Liver (tissue), 9 donors: ENCODE measurements around the gene DCAF8. TPM values are rescaled to one million over a fixed set of nuclear protein-coding genes. Genes with fewer than 3 reads are reported as not detected.
A peak's percentile ranks its signal among the peaks of the same experiment; 100 is the strongest.

Experiments used
- DNase-seq: peaks from one replicate; pipeline ENCODE4 v3.0.0-alpha.2; 2017; ENCODE audit warnings: low spot score
- H3K27ac ChIP-seq, 2 donors: one replicate each; pipeline ENCODE4 v1.7.0; 2013; ENCODE audit warnings: inconsistent platforms in 2 of 2, low read length in 2 of 2, control low read depth in 1 of 2, low read depth in 1 of 2, mild to moderate bottlenecking in 1 of 2
- H3K27me3 ChIP-seq, 4 donors: one replicate each; pipeline versions ENCODE4 v1.6.1 to v1.7.0; 2013; ENCODE audit warnings: low read length in 3 of 4, inconsistent platforms in 1 of 4, mild to moderate bottlenecking in 1 of 4, moderate library complexity in 1 of 4; ENCODE audit not compliant: control insufficient read depth in 4 of 4, insufficient read depth in 4 of 4
- H3K36me3 ChIP-seq, 4 donors: one replicate each; pipeline versions ENCODE4 v1.6.1 to v1.7.0; 2013; ENCODE audit warnings: low read length in 3 of 4, mild to moderate bottlenecking in 3 of 4, low read depth in 1 of 4, moderate library complexity in 1 of 4; ENCODE audit not compliant: control insufficient read depth in 4 of 4, insufficient read depth in 3 of 4
- H3K4me1 ChIP-seq, 4 donors: one replicate each; pipeline versions ENCODE4 v1.6.1 to v1.7.0; 2013; ENCODE audit warnings: low read length in 3 of 4, mild to moderate bottlenecking in 3 of 4, moderate library complexity in 1 of 4; ENCODE audit not compliant: control insufficient read depth in 4 of 4, insufficient read depth in 4 of 4
- H3K4me3 ChIP-seq, 3 donors: one replicate each; pipeline versions ENCODE4 v1.6.1 to v1.7.0; 2013; ENCODE audit warnings: low read length in 3 of 3, control low read depth in 1 of 3, low read depth in 1 of 3, mild to moderate bottlenecking in 1 of 3
- H3K9ac ChIP-seq, 2 donors: one replicate each; pipeline ENCODE4 v1.7.0; 2013; ENCODE audit warnings: low read length in 2 of 2, mild to moderate bottlenecking in 2 of 2, moderate library complexity in 2 of 2, control low read depth in 1 of 2, low read depth in 1 of 2
- H3K9me3 ChIP-seq, 4 donors: one replicate each; pipeline versions ENCODE4 v1.6.1 to v1.7.0; 2013; ENCODE audit warnings: low read length in 3 of 4; ENCODE audit not compliant: control insufficient read depth in 4 of 4
- EGR1 ChIP-seq, 2 donors: IDR thresholded peaks; 2 replicates each; pipeline ENCODE4 v1.6.1; 2016 to 2018; ENCODE audit warnings: antibody characterized with exemption in 2 of 2, low read depth in 2 of 2
- FOXA1 ChIP-seq: IDR thresholded peaks from 2 replicates; pipeline ENCODE4 v1.6.1; 2016; ENCODE audit warnings: antibody characterized with exemption
- FOXA2 ChIP-seq: IDR thresholded peaks from 2 replicates; pipeline ENCODE4 v1.6.1; 2016; ENCODE audit warnings: antibody characterized with exemption
- GABPA ChIP-seq, 2 donors: IDR thresholded peaks in 1 of 2; conservative IDR thresholded peaks in 1 of 2; 2 replicates each; pipeline ENCODE4 v1.6.1; 2016; ENCODE audit warnings: antibody characterized with exemption in 2 of 2, mild to moderate bottlenecking in 1 of 2, moderate library complexity in 1 of 2
- HNF4A ChIP-seq, 2 donors: conservative IDR thresholded peaks; 2 replicates each; pipeline ENCODE4 v1.6.1; 2016; ENCODE audit warnings: antibody characterized with exemption in 2 of 2, mild to moderate bottlenecking in 2 of 2
- HNF4G ChIP-seq: IDR thresholded peaks from 2 replicates; pipeline ENCODE4 v1.6.1; 2016; ENCODE audit warnings: antibody characterized with exemption
- JUND ChIP-seq, 2 donors: IDR thresholded peaks; 2 replicates each; pipeline ENCODE4 v1.6.1; 2016; ENCODE audit warnings: antibody characterized with exemption in 2 of 2
- RAD21 ChIP-seq, 2 donors: IDR thresholded peaks; 2 replicates each; pipeline ENCODE4 v1.6.1; 2016; ENCODE audit warnings: antibody characterized with exemption in 2 of 2, mild to moderate bottlenecking in 2 of 2
- RXRA ChIP-seq, 2 donors: IDR thresholded peaks; 2 replicates each; pipeline ENCODE4 v1.6.1; 2017 to 2018; ENCODE audit warnings: antibody characterized with exemption in 2 of 2, mild to moderate bottlenecking in 1 of 2
- SP1 ChIP-seq: IDR thresholded peaks from 2 replicates; pipeline ENCODE4 v1.6.1; 2018; ENCODE audit warnings: antibody characterized with exemption, mild to moderate bottlenecking
- TAF1 ChIP-seq: conservative IDR thresholded peaks from 2 replicates; pipeline ENCODE4 v1.6.1; 2016; ENCODE audit warnings: antibody characterized with exemption, mild to moderate bottlenecking
- YY1 ChIP-seq: IDR thresholded peaks from 2 replicates; pipeline ENCODE4 v1.6.1; 2016; ENCODE audit warnings: antibody characterized with exemption, mild to moderate bottlenecking
- WGBS: extraction: QIAGEN DNeasy Blood & Tissue Kit; methylation state at CpG from one replicate; pipeline ENCODE4 v1.1.7; 2013; 5-methylcytosine and 5-hydroxymethylcytosine counted together
- polyA plus RNA-seq, 2 donors: library from polyadenylated mRNA; stranded (reverse) in 1 of 2; unstranded in 1 of 2; fragments of 200-250 nt in 1 of 2; fragments of >200 nt in 1 of 2; fragmentation: Nextera tagmentation in 1 of 2; extraction: Ambion mirVana in 1 of 2; gene quantifications; one replicate each; pipeline versions ENCODE4 v1.2.1 to v1.2.3, GENCODE V29; 2013 to 2015
- total RNA-seq, 2 donors: library from RNA; depleted of rRNA; stranded (reverse); fragments of >200 nt; gene quantifications; one replicate each; pipeline ENCODE4 v1.2.3, GENCODE V29; 2014
- TF ChIP-seq, protein P1 (sequence below): IDR thresholded peaks from 2 replicates; pipeline ENCODE4 v1.6.1; 2016; ENCODE audit warnings: antibody characterized with exemption
- TF ChIP-seq, protein P2 (sequence below): IDR thresholded peaks from 2 replicates; pipeline ENCODE4 v1.6.1; 2016; ENCODE audit warnings: antibody characterized with exemption, mild to moderate bottlenecking
- TF ChIP-seq, protein P3 (sequence below): IDR thresholded peaks from 2 replicates; pipeline ENCODE4 v1.6.1; 2016; ENCODE audit warnings: antibody characterized with exemption
- TF ChIP-seq, protein P4 (sequence below): fragments of 150-350 bp; IDR thresholded peaks from 2 replicates; pipeline ENCODE4 v1.5.1; 2017; ENCODE audit warnings: improper control_type of control experiment, low read depth, low read length; ENCODE audit not compliant: missing input control
- TF ChIP-seq, protein P5 (sequence below): IDR thresholded peaks from 2 replicates; pipeline ENCODE4 v1.6.1; 2016; ENCODE audit warnings: antibody characterized with exemption
- donor health status: healthy.
- donor health status: healthy.
- donor health status: healthy.
- donor health status: healthy.
- donor health status: healthy.

Gene DCAF8
- total and polyA plus RNA-seq, 4 donors, result 80.3 to 199 (median 102) TPM

DNA sequence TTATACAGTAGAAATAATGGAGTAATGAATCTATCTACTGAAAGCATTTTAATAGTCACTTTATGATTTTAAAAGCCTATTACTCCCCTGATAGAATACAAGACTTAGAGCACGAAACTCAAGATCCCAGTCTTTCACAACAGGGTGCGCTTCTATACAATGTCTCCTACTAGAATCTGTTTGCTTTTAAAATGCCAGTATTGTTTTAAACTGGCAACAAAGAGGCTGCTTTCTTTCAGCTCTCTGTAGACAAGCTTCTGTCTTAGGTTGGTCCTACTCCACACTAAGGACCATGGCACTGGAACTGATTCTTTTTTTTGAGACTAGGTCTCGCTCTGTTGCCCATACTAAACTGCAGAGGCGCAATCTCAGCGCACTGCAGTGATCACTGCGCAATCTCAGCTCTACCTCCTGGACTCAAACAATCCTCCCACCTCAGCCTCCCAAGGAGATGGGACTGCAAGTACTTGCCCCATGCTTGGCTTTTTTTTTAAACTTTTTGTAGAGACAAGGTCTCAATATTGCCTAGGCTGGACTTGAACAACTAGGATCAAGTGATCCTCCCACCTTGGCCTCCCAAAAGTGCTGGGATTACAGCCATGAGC lies 4.8 kb downstream of the DCAF8 start:
- Histone ChIP-seq H3K9ac (no peak overlapping the region), H3K36me3 (peaks cover 0 to 4% (median 4%) of the 10 kb centered on the region in 4 donors), H3K4me1 (peaks cover 13 to 52% (median 39%) of the 10 kb centered on the region in 4 donors), H3K4me3 (no peak overlapping the region), H3K27me3 (no peaks in the 10 kb centered on the region), H3K27ac (peak overlapping the region in 1 of 2 donors; percentile 26), H3K9me3 (no peaks in the 10 kb centered on the region)
- DNase-seq, result no peak
- no peak for TF ChIP-seq EGR1 (IDR thresholded peaks at IDR 0.05; ENCODE audit: low read depth in 2 of 2)
- TF ChIP-seq, protein P1, sequence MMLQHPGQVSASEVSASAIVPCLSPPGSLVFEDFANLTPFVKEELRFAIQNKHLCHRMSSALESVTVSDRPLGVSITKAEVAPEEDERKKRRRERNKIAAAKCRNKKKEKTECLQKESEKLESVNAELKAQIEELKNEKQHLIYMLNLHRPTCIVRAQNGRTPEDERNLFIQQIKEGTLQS, result no peak
- TF ChIP-seq TAF1, result no peak
- TF ChIP-seq SP1, result no peak
- no peak for TF ChIP-seq FOXA2
- no peak for TF ChIP-seq HNF4G
- no peak for TF ChIP-seq FOXA1
- no peak for TF ChIP-seq YY1
- TF ChIP-seq RAD21 (IDR thresholded peaks at IDR 0.05), result no peak
- TF ChIP-seq, protein P2, sequence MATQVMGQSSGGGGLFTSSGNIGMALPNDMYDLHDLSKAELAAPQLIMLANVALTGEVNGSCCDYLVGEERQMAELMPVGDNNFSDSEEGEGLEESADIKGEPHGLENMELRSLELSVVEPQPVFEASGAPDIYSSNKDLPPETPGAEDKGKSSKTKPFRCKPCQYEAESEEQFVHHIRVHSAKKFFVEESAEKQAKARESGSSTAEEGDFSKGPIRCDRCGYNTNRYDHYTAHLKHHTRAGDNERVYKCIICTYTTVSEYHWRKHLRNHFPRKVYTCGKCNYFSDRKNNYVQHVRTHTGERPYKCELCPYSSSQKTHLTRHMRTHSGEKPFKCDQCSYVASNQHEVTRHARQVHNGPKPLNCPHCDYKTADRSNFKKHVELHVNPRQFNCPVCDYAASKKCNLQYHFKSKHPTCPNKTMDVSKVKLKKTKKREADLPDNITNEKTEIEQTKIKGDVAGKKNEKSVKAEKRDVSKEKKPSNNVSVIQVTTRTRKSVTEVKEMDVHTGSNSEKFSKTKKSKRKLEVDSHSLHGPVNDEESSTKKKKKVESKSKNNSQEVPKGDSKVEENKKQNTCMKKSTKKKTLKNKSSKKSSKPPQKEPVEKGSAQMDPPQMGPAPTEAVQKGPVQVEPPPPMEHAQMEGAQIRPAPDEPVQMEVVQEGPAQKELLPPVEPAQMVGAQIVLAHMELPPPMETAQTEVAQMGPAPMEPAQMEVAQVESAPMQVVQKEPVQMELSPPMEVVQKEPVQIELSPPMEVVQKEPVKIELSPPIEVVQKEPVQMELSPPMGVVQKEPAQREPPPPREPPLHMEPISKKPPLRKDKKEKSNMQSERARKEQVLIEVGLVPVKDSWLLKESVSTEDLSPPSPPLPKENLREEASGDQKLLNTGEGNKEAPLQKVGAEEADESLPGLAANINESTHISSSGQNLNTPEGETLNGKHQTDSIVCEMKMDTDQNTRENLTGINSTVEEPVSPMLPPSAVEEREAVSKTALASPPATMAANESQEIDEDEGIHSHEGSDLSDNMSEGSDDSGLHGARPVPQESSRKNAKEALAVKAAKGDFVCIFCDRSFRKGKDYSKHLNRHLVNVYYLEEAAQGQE, result no peak
- no peak for TF ChIP-seq HNF4A (conservative IDR thresholded peaks at IDR 0.05)
- TF ChIP-seq JUND (IDR thresholded peaks at IDR 0.05), result no peak
- no peak for TF ChIP-seq GABPA (IDR thresholded peaks at IDR 0.05 in 1 of 2, conservative IDR thresholded peaks at IDR 0.05 in 1 of 2)
- TF ChIP-seq, protein P3, sequence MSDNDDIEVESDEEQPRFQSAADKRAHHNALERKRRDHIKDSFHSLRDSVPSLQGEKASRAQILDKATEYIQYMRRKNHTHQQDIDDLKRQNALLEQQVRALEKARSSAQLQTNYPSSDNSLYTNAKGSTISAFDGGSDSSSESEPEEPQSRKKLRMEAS, result no peak
- TF ChIP-seq, protein P4, sequence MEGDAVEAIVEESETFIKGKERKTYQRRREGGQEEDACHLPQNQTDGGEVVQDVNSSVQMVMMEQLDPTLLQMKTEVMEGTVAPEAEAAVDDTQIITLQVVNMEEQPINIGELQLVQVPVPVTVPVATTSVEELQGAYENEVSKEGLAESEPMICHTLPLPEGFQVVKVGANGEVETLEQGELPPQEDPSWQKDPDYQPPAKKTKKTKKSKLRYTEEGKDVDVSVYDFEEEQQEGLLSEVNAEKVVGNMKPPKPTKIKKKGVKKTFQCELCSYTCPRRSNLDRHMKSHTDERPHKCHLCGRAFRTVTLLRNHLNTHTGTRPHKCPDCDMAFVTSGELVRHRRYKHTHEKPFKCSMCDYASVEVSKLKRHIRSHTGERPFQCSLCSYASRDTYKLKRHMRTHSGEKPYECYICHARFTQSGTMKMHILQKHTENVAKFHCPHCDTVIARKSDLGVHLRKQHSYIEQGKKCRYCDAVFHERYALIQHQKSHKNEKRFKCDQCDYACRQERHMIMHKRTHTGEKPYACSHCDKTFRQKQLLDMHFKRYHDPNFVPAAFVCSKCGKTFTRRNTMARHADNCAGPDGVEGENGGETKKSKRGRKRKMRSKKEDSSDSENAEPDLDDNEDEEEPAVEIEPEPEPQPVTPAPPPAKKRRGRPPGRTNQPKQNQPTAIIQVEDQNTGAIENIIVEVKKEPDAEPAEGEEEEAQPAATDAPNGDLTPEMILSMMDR, result no peak
- 97% methylated on average over 6 of the region's 6 CpGs for WGBS

DNA sequence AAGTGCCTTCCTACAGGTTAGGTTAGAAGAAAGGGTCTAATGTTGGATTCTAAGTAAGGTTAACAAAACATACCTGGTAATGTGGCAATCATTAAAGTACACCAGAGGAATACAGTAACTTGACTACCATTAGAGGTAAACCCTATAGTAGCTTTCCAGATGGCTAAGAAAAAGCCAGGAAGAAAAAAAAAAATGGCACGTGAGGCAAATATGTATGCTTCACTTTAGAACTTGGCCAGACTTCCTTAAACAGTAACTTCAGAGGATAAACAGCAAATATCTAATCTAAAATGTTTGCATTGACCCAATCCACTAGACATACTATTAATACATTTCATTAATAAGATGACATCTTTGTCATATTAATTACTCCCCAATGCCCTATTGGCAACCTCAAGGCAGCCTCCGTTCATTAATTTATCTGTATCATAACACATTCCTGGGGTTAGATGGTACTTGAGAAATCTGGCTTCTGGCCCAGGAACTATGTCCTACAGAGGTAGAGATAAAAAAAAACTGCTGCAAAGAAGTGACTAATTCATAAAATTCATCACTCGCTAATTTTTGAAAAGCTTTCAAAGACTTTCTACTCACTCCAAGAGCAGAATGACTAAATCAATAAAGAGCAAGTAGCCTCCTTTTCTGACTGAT lies 5.8 kb downstream of the DCAF8 start:
- WGBS, result 46% methylated on average over 3 of the region's 3 CpGs
- Histone ChIP-seq H3K27me3 (no peaks in the 10 kb centered on the region), H3K27ac (no peak overlapping the region), H3K4me1 (peaks cover 13 to 57% (median 44%) of the 10 kb centered on the region in 4 donors), H3K9me3 (no peaks in the 10 kb centered on the region), H3K36me3 (peaks cover 0 to 4% (median 4%) of the 10 kb centered on the region in 4 donors), H3K4me3 (no peak overlapping the region), H3K9ac (no peak overlapping the region)
- DNase-seq, result no peak
- TF ChIP-seq, protein P2, result no peak
- TF ChIP-seq, protein P5, sequence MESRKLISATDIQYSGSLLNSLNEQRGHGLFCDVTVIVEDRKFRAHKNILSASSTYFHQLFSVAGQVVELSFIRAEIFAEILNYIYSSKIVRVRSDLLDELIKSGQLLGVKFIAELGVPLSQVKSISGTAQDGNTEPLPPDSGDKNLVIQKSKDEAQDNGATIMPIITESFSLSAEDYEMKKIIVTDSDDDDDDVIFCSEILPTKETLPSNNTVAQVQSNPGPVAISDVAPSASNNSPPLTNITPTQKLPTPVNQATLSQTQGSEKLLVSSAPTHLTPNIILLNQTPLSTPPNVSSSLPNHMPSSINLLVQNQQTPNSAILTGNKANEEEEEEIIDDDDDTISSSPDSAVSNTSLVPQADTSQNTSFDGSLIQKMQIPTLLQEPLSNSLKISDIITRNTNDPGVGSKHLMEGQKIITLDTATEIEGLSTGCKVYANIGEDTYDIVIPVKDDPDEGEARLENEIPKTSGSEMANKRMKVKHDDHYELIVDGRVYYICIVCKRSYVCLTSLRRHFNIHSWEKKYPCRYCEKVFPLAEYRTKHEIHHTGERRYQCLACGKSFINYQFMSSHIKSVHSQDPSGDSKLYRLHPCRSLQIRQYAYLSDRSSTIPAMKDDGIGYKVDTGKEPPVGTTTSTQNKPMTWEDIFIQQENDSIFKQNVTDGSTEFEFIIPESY, result no peak
- no peak for TF ChIP-seq FOXA2
- TF ChIP-seq GABPA (IDR thresholded peaks at IDR 0.05 in 1 of 2, conservative IDR thresholded peaks at IDR 0.05 in 1 of 2), result no peak
- TF ChIP-seq RXRA (IDR thresholded peaks at IDR 0.05), result no peak
- TF ChIP-seq YY1, result no peak
- TF ChIP-seq, protein P1, result no peak
- no peak for TF ChIP-seq EGR1 (IDR thresholded peaks at IDR 0.05; ENCODE audit: low read depth in 2 of 2)
